ENCODE measurements around the gene SNRPA1. TPM values are rescaled to one million over a fixed set of nuclear protein-coding genes. Genes with fewer than 3 reads are reported as not detected.

Gene SNRPA1
- total and polyA plus RNA-seq, 2 donors (not counting 1 experiment from before 2014, with no cell fraction given), result 97.7 to 113 TPM

DNA sequence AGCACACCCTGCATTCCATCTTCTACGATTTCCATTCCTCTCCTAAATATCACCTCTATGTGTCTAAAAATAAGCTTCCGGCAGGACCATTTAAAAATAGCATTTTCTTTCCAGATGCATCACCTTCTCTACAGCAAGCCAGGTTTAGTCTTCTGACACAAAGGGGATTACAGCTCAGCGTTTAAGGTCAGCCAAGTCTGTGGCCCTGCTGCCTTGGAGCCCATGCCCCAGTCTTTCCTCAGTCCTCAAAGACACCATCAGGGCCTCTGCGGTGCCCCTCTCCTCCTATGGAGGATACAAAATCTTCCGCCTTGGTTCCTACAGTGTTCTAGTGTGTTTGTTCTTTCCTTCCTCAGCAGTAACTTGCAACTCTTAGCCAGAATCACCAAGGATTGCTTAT is 21.5 kb downstream of the SNRPA1 start:
- no peak for ATAC-seq (ENCODE audit: low read depth)
- H3K27me3 ChIP-seq (replicated peaks in 1 of 4; ENCODE audit: control extremely low read depth in 1 of 4, control insufficient read depth in 3 of 4, insufficient read depth in 4 of 4, low read length in 3 of 4), result no peaks in the 10 kb centered on the region
- no peak overlapping the region for H3K27ac ChIP-seq (ENCODE audit: low read length in 2 of 2)
- 97% methylated on average over 4 of the region's 5 CpGs for WGBS (ENCODE audit: insufficient coverage)
- DNase-seq, result no peak
- no peak overlapping the region for H3K4me3 ChIP-seq (ENCODE audit: control extremely low read depth in 1 of 5, extremely low read depth in 1 of 5, insufficient read depth in 1 of 5, low read depth in 2 of 5, low read length in 4 of 5)
- H3K4me1 ChIP-seq (ENCODE audit: control insufficient read depth in 2 of 2, insufficient read depth in 2 of 2, low read length in 2 of 2), result peaks cover 10 to 20% of the 10 kb centered on the region in 2 donors
- Mint-ChIP-seq H3K27ac (no peak overlapping the region), H3K4me3 (no peak overlapping the region), H3K27me3 (no peaks in the 10 kb centered on the region), H3K9me3 (ENCODE audit: insufficient read depth) (no peaks in the 10 kb centered on the region), H3K4me1 (peaks cover 12% of the 10 kb centered on the region)
- no peak overlapping the region for H3K4me2 ChIP-seq (replicated peaks; ENCODE audit: low read depth, low read length, poor library complexity, severe bottlenecking)
- CTCF ChIA-PET, result interaction anchor here (2.0 to 4.3 kb wide), 2 partner anchors 15 kb away, joined by 8 to 19 read pairs; no protein-coding TSS in a partner anchor
- no peaks in the 10 kb centered on the region for H3K9me3 ChIP-seq (ENCODE audit: control extremely low read depth in 1 of 3, control insufficient read depth in 2 of 3, insufficient read depth in 1 of 3, low read length in 2 of 3)
- peaks cover 19% of the 10 kb centered on the region for H3K79me2 ChIP-seq (ENCODE audit: control insufficient read depth, insufficient read depth, low read length)
- intact Hi-C loops (cut with micrococcal nuclease), result no loop called here
- H3K36me3 ChIP-seq (replicated peaks in 1 of 2; ENCODE audit: control extremely low read depth in 1 of 2, control insufficient read depth in 1 of 2, extremely low read depth in 1 of 2, insufficient read depth in 2 of 2, low read length in 1 of 2), result peaks cover 4 to 48% of the 10 kb centered on the region in 2 experiments
- H4K20me1 ChIP-seq (ENCODE audit: control insufficient read depth, insufficient read depth, low read length, poor library complexity, severe bottlenecking), result no peaks in the 10 kb centered on the region
- TF ChIP-seq EZH2 (IDR thresholded peaks at IDR 0.05; ENCODE audit: borderline replicate concordance, insufficient read depth, low read depth, low read length, poor library complexity, severe bottlenecking), result no peak
- H3K9ac ChIP-seq (ENCODE audit: low read length), result no peak overlapping the region
- H2AFZ ChIP-seq (ENCODE audit: insufficient read depth, low read depth, low read length, poor library complexity, severe bottlenecking), result no peak overlapping the region
- POLR2A ChIA-PET, result no interaction called here

DNA sequence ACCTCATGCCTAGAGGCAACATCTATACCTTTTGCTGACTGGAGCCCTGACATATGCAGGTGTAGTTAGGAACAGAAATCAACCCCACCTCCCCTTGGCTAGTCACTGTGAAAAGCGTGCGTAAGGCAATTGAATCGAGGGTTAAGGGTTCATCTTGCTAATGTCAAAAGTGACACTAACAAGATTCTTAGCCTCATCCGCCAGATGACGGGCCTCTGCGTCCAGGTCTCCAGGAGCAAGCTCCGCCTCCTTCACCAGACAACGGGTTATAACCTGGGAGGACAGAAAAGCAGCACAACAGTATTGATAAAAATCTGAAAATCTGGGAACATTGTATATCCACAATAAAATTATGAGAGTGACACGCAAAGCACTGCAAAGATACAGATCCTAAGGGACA is 22.5 kb downstream of the SNRPA1 start:
- POLR2A ChIA-PET, result no interaction called here
- no peak overlapping the region for H3K27ac Mint-ChIP-seq

More for the DNA sequence above, 22.5 kb downstream of the SNRPA1 start:
- Histone ChIP-seq H4K20me1 (ENCODE audit: control insufficient read depth, insufficient read depth, low read length, poor library complexity, severe bottlenecking) (no peaks in the 10 kb centered on the region), H3K4me3 (ENCODE audit: control extremely low read depth in 1 of 5, extremely low read depth in 1 of 5, insufficient read depth in 1 of 5, low read depth in 2 of 5, low read length in 4 of 5) (no peak overlapping the region), H3K4me2 (replicated peaks; ENCODE audit: low read depth, low read length, poor library complexity, severe bottlenecking) (no peak overlapping the region), H3K36me3 (replicated peaks in 1 of 2; ENCODE audit: control extremely low read depth in 1 of 2, control insufficient read depth in 1 of 2, extremely low read depth in 1 of 2, insufficient read depth in 2 of 2, low read length in 1 of 2) (peaks cover 4 to 48% of the 10 kb centered on the region in 2 experiments), H3K9me3 (ENCODE audit: control extremely low read depth in 1 of 3, control insufficient read depth in 2 of 3, insufficient read depth in 1 of 3, low read length in 2 of 3) (no peaks in the 10 kb centered on the region), H2AFZ (ENCODE audit: insufficient read depth, low read depth, low read length, poor library complexity, severe bottlenecking) (no peak overlapping the region), H3K79me2 (ENCODE audit: control insufficient read depth, insufficient read depth, low read length) (peaks cover 19% of the 10 kb centered on the region), H3K27me3 (replicated peaks in 1 of 4; ENCODE audit: control extremely low read depth in 1 of 4, control insufficient read depth in 3 of 4, insufficient read depth in 4 of 4, low read length in 3 of 4) (no peaks in the 10 kb centered on the region), H3K4me1 (ENCODE audit: control insufficient read depth in 2 of 2, insufficient read depth in 2 of 2, low read length in 2 of 2) (peaks cover 5 to 13% of the 10 kb centered on the region in 2 donors), H3K9ac (ENCODE audit: low read length) (no peak overlapping the region), H3K27ac (ENCODE audit: low read length in 2 of 2) (no peak overlapping the region)
- intact Hi-C loops (cut with micrococcal nuclease), result no loop called here
- H3K4me1 Mint-ChIP-seq, result peaks cover 7% of the 10 kb centered on the region
- no peak for DNase-seq
- no peaks in the 10 kb centered on the region for H3K9me3 Mint-ChIP-seq (ENCODE audit: insufficient read depth)
- no peak overlapping the region for H3K4me3 Mint-ChIP-seq
- no peaks in the 10 kb centered on the region for H3K27me3 Mint-ChIP-seq
- CTCF ChIA-PET, result interaction anchor here (0.7 to 4.3 kb wide), 4 partner anchors 14 to 264 kb away, joined by 3 to 19 read pairs (median 6); no protein-coding TSS in a partner anchor
- no peak for ATAC-seq (ENCODE audit: low read depth)
- WGBS (ENCODE audit: insufficient coverage), result 100% methylated on average over 7 of the region's 9 CpGs
- TF ChIP-seq EZH2 (IDR thresholded peaks at IDR 0.05; ENCODE audit: borderline replicate concordance, insufficient read depth, low read depth, low read length, poor library complexity, severe bottlenecking), result no peak
- TF ChIP-seq, protein P1, sequence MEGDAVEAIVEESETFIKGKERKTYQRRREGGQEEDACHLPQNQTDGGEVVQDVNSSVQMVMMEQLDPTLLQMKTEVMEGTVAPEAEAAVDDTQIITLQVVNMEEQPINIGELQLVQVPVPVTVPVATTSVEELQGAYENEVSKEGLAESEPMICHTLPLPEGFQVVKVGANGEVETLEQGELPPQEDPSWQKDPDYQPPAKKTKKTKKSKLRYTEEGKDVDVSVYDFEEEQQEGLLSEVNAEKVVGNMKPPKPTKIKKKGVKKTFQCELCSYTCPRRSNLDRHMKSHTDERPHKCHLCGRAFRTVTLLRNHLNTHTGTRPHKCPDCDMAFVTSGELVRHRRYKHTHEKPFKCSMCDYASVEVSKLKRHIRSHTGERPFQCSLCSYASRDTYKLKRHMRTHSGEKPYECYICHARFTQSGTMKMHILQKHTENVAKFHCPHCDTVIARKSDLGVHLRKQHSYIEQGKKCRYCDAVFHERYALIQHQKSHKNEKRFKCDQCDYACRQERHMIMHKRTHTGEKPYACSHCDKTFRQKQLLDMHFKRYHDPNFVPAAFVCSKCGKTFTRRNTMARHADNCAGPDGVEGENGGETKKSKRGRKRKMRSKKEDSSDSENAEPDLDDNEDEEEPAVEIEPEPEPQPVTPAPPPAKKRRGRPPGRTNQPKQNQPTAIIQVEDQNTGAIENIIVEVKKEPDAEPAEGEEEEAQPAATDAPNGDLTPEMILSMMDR (IDR thresholded peaks at IDR 0.05), result no peak

Measured in B cell (primary cell).